HFFc6 (cell line): Measurements from ENCODE around the gene NUMB. TPM values are rescaled to one million over a fixed set of nuclear protein-coding genes. Genes with fewer than 3 reads are reported as not detected.

ENCODE experiments used
- DNase-seq: peaks from one replicate; pipeline ENCODE4 v3.0.0-alpha.2; 2018
- H3K27ac Mint-ChIP-seq: 2 replicates; pipeline ENCODE4 v1.8.0; 2020; ENCODE audit warnings: mild to moderate bottlenecking, mixed read lengths
- H3K27me3 Mint-ChIP-seq: 2 replicates; pipeline ENCODE4 v1.8.0; 2021; ENCODE audit warnings: mild to moderate bottlenecking, moderate library complexity, mixed read lengths; ENCODE audit not compliant: insufficient read depth
- H3K36me3 Mint-ChIP-seq: 2 replicates; pipeline ENCODE4 v1.8.0; 2021; ENCODE audit warnings: low read depth, mixed read lengths
- H3K4me1 Mint-ChIP-seq: 2 replicates; pipeline ENCODE4 v1.8.0; 2020; ENCODE audit warnings: low read depth, mixed read lengths
- H3K4me3 Mint-ChIP-seq: 2 replicates; pipeline ENCODE4 v1.8.0; 2020; ENCODE audit warnings: mild to moderate bottlenecking, moderate library complexity, mixed read lengths
- H3K9me3 Mint-ChIP-seq: 2 replicates; pipeline ENCODE4 v1.8.0; 2020; ENCODE audit warnings: mild to moderate bottlenecking, mixed read lengths
- CTCF ChIP-seq: fragments of 200-600 bp; sonication (generic); IDR thresholded peaks from 2 replicates; pipeline ENCODE4 v1.5.0; 2021; ENCODE audit warnings: antibody characterized with exemption, mild to moderate bottlenecking
- total RNA-seq, 6 experiments: library from RNA; stranded (reverse); fragmentation: NEBNext Ultra II Directional; extraction: Animal tissue kit (Norgen Biotek cat#: 25700); gene quantifications; 2 replicates in 1 of 6; 3 replicates in 5 of 6; pipeline ENCODE4 v1.2.3, GENCODE V29; 2021

The NUMB gene
- total RNA-seq, 6 experiments from 2014 or later = 60.1 to 80.8 (median 71.4) TPM

GRCh38 chr14:73339206-73339605 is 119.1 kb downstream of the NUMB start:
- H3K4me1 Mint-ChIP-seq = peaks cover 24% of the 10 kb centered on the region
- no peak overlapping the region for H3K4me3 Mint-ChIP-seq
- H3K9me3 Mint-ChIP-seq = no peaks in the 10 kb centered on the region
- no peak for TF ChIP-seq CTCF
- no peaks in the 10 kb centered on the region; the same call in 1 of the 2 replicates for H3K27me3 Mint-ChIP-seq
- no peaks in the 10 kb centered on the region for H3K36me3 Mint-ChIP-seq
- no peak for DNase-seq
- H3K27ac Mint-ChIP-seq = no peak overlapping the region

DNA sequence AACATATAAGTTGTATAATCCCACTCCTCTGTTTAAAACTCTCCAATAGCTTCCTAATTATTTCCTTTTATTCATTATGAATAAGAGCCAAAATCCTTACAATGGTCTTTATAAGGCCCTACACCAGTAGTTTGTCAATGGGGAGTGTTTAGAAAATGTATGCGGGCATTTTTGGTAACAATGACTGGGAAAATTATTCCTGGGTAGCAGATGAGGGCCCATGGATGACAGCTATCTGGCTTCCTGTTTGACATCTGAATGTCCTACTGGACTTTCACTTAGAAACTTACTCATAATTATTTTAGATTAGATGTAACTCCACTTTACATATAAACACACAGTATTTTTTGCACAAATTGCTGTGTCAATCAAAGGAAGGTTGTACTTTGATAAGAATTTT is 119.8 kb downstream of the NUMB start:
- peaks cover 24% of the 10 kb centered on the region for H3K4me1 Mint-ChIP-seq
- no peak for TF ChIP-seq CTCF
- no peak overlapping the region for H3K4me3 Mint-ChIP-seq
- peaks cover 2% of the 10 kb centered on the region; the same call in 1 of the 2 replicates for H3K36me3 Mint-ChIP-seq
- no peaks in the 10 kb centered on the region for H3K9me3 Mint-ChIP-seq
- no peak overlapping the region for H3K27ac Mint-ChIP-seq
- no peaks in the 10 kb centered on the region; the same call in 1 of the 2 replicates for H3K27me3 Mint-ChIP-seq
- DNase-seq = no peak

DNA sequence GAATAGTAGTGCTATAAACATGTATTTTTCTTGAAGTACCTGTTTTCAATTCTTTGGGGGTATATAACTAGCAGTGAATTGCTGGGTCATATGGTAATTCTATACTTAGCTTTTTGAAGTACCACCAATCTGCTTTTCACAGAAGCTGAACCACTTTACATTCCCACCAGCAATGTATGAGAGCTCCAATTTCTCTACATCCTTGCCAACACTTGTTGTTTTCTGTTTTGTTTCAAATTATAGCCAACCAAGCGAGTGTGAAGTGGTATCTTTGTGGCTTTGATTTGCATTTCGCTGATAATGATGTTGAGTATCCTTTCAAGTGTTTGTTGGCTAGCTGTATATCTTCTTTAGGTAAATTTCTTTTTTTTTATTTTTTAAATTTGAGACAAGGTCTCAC is 125.3 kb downstream of the NUMB start:
- Mint-ChIP-seq H3K9me3 (no peaks in the 10 kb centered on the region), H3K27me3 (no peaks in the 10 kb centered on the region; the same call in 1 of the 2 replicates), H3K4me3 (no peak overlapping the region), H3K36me3 (peaks cover 5% of the 10 kb centered on the region; the same call in 1 of the 2 replicates), H3K27ac (no peak overlapping the region), H3K4me1 (peaks cover 26% of the 10 kb centered on the region)
- no peak for TF ChIP-seq CTCF
- no peak for DNase-seq

DNA sequence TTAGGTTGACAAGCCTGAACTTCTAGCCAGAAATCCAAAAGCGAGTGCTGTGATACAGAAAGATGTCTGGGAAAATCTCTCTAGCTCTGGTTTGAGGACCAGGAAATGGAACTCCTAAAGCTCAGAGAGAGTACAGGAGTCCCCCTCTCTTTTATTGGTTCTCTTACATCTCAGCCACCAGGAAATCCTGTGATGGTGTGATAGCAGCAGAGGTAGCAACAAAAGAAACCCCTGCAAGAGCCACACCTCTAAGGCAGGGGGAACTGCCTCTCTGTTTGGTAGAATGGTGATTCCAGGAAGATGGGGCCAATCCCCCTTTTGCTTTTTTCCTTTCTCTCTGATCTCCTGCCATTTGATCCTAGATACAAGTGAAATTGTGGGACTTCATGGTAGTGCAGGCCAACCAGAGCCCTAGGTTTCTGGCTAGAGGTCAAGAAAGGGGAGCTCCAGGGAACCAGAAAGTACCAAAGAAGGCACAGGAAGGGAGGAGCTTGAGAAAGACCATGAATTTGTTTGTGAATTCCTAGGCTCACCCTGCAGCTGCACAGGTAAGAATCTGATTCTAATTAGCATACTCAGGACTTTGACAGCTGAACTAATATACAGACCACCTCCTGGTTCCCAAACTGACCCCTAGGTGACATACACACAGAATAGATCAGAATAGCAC is 132.6 kb downstream of the NUMB start:
- H3K4me1 Mint-ChIP-seq = peaks cover 32% of the 10 kb centered on the region
- no peak overlapping the region for H3K27ac Mint-ChIP-seq
- H3K27me3 Mint-ChIP-seq = peaks cover 3% of the 10 kb centered on the region
- H3K36me3 Mint-ChIP-seq = no peaks in the 10 kb centered on the region
- H3K9me3 Mint-ChIP-seq = no peaks in the 10 kb centered on the region
- no peak for TF ChIP-seq CTCF
- no peak overlapping the region for H3K4me3 Mint-ChIP-seq
- DNase-seq = no peak

- TF ChIP-seq CTCF = no peak
- Mint-ChIP-seq H3K27ac (no peak overlapping the region), H3K9me3 (no peaks in the 10 kb centered on the region), H3K27me3 (peaks cover 3% of the 10 kb centered on the region), H3K4me3 (no peak overlapping the region), H3K36me3 (no peaks in the 10 kb centered on the region), H3K4me1 (peaks cover 32% of the 10 kb centered on the region)
- no peak for DNase-seq
These were observed 133.3 kb downstream of the NUMB start for GRCh38 chr14:73325063-73325462.
